HepG2 (cell line): ENCODE data around the gene THADA. TPM values are rescaled to one million over a fixed set of nuclear protein-coding genes. Genes with fewer than 3 reads are reported as not detected.
A peak's percentile ranks its signal among the peaks of the same experiment; 100 is the strongest.

Source experiments
- ELF3 ChIP-seq: IDR thresholded peaks from 2 replicates; pipeline ENCODE4 v1.6.1; 2016; ENCODE audit warnings: missing genetic modification reagents, missing compliant biosample characterization
- ELF4 ChIP-seq: sonication (generic); formaldehyde crosslinking; IDR thresholded peaks from 2 replicates; pipeline ENCODE4 v1.5.0; 2020; ENCODE audit warnings: missing genetic modification reagents, mild to moderate bottlenecking, moderate library complexity, borderline replicate concordance
- FOXO1 ChIP-seq: sonication (generic); formaldehyde crosslinking; IDR thresholded peaks from 2 replicates; pipeline ENCODE4 v1.4.0; 2020; ENCODE audit warnings: missing genetic modification reagents
- HMG20B ChIP-seq: conservative IDR thresholded peaks from 2 replicates; pipeline ENCODE4 v1.6.1; 2016; ENCODE audit warnings: missing genetic modification reagents, missing compliant biosample characterization
- MAFF ChIP-seq: IDR thresholded peaks from 2 replicates; pipeline ENCODE4 v1.6.1; 2011; ENCODE audit warnings: low read depth, low read length, improper control_type of control experiment
- MAFG ChIP-seq: sonication (generic); formaldehyde crosslinking; IDR thresholded peaks from 2 replicates; pipeline ENCODE4 v1.5.1; 2020; ENCODE audit warnings: mild to moderate bottlenecking, missing genetic modification reagents
- NCOR1 ChIP-seq: fragments of 200-600 bp; sonication (generic); IDR thresholded peaks from 2 replicates; pipeline ENCODE4 v1.7.0; 2017; ENCODE audit warnings: antibody characterized with exemption, low read length, borderline replicate concordance
- NFATC3 ChIP-seq: sonication (generic); formaldehyde crosslinking; IDR thresholded peaks from 2 replicates; pipeline ENCODE4 v1.5.1; 2020; ENCODE audit warnings: mild to moderate bottlenecking, missing genetic modification reagents
- NONO ChIP-seq, 2 experiments: fragments of 450-650 bp in 1 of 2; sonication (generic) in 1 of 2; formaldehyde crosslinking in 1 of 2; IDR thresholded peaks in 1 of 2; conservative IDR thresholded peaks in 1 of 2; 2 replicates each; pipeline versions ENCODE4 v1.6.1 to v1.8.0; 2017 to 2022; ENCODE audit warnings: mild to moderate bottlenecking in 1 of 2, missing genetic modification reagents in 1 of 2, moderate library complexity in 1 of 2
- ZMAT3 ChIP-seq: sonication (generic); formaldehyde crosslinking; conservative IDR thresholded peaks from 2 replicates; pipeline ENCODE4 v1.7.0; 2021; ENCODE audit warnings: missing genetic modification reagents
- ZMYM3 ChIP-seq: sonication (generic); formaldehyde crosslinking; IDR thresholded peaks from 2 replicates; pipeline ENCODE4 v1.5.1; 2020; ENCODE audit warnings: mild to moderate bottlenecking, missing genetic modification reagents
- ZNF446 ChIP-seq: sonication (generic); formaldehyde crosslinking; IDR thresholded peaks from 2 replicates; pipeline ENCODE4 v1.5.0; 2020; ENCODE audit warnings: mild to moderate bottlenecking, missing genetic modification reagents
- ZNF780A ChIP-seq: sonication (generic); formaldehyde crosslinking; IDR thresholded peaks from 2 replicates; pipeline ENCODE4 v1.8.0; 2022; ENCODE audit warnings: mild to moderate bottlenecking, missing genetic modification reagents, moderate library complexity
- ZZZ3 ChIP-seq: sonication (generic); formaldehyde crosslinking; IDR thresholded peaks from 2 replicates; pipeline ENCODE4 v1.4.0; 2020; ENCODE audit warnings: missing genetic modification reagents, mild to moderate bottlenecking, borderline replicate concordance
- polyA plus RNA-seq, 8 experiments: library from polyadenylated mRNA; depleted of rRNA in 3 of 8; stranded (reverse) in 7 of 8; unstranded in 1 of 8; fragments of >200 nt; fragmentation: Illumina TruSeq in 4 of 8; extraction: Trizol in 4 of 8; gene quantifications; 2 replicates each; pipeline versions ENCODE4 v1.2.1 to v1.2.3, GENCODE V29; 2011 to 2016; ENCODE audit warnings: low read depth in 4 of 8, missing spikeins in 1 of 8, mixed read lengths in 1 of 8; ENCODE audit not compliant: insufficient read depth in 1 of 8
- total RNA-seq, 5 experiments: library from RNA; depleted of rRNA; stranded (reverse); fragments of >200 nt; fragmentation: Illumina TruSeq; extraction: Trizol; gene quantifications; 2 replicates each; pipeline ENCODE4 v1.2.3, GENCODE V29; 2016; ENCODE audit warnings: low read depth in 1 of 5
- TF ChIP-seq, protein P1 (sequence below), 2 experiments: fragments of 450-650 bp in 1 of 2; sonication (generic) in 1 of 2; formaldehyde crosslinking in 1 of 2; IDR thresholded peaks; 2 replicates each; pipeline versions ENCODE4 v1.6.1 to v1.8.0; 2016 to 2022; ENCODE audit warnings: antibody characterized with exemption in 1 of 2, mild to moderate bottlenecking in 1 of 2, missing genetic modification reagents in 1 of 2
- TF ChIP-seq, protein P2 (sequence below): sonication (generic); formaldehyde crosslinking; IDR thresholded peaks from 2 replicates; pipeline ENCODE4 v1.4.0; 2020; ENCODE audit warnings: mild to moderate bottlenecking, missing genetic modification reagents

The THADA gene
- total and polyA plus RNA-seq, 2 of the 13 experiments (the other 11 are each of a cell fraction or from before 2014, with no cell fraction given) = 12.7 to 21.7 TPM

DNA sequence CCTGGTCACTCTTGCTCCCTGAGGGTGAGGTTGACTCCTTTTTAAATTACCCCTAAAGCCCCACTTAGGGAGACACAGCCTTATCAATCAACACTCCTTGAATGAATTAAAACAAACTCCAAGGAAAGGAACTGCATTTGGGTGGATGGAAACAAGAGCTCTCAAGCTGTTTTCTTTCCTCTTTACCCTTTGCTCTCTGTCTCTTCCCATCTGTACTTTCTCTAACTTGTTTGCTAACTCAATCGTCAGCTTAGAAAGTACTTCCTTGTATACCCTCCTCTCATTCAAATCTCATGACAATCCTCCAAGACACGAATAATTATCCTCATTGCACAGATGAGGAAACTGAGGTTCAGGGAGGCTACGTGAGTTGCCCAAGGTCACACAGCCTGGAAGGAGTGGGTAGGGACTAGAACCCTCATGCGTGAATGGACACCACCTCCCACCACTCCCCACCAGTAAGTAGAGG lies 402.2 kb downstream of the THADA start (continued):
- TF ChIP-seq, protein P1, sequence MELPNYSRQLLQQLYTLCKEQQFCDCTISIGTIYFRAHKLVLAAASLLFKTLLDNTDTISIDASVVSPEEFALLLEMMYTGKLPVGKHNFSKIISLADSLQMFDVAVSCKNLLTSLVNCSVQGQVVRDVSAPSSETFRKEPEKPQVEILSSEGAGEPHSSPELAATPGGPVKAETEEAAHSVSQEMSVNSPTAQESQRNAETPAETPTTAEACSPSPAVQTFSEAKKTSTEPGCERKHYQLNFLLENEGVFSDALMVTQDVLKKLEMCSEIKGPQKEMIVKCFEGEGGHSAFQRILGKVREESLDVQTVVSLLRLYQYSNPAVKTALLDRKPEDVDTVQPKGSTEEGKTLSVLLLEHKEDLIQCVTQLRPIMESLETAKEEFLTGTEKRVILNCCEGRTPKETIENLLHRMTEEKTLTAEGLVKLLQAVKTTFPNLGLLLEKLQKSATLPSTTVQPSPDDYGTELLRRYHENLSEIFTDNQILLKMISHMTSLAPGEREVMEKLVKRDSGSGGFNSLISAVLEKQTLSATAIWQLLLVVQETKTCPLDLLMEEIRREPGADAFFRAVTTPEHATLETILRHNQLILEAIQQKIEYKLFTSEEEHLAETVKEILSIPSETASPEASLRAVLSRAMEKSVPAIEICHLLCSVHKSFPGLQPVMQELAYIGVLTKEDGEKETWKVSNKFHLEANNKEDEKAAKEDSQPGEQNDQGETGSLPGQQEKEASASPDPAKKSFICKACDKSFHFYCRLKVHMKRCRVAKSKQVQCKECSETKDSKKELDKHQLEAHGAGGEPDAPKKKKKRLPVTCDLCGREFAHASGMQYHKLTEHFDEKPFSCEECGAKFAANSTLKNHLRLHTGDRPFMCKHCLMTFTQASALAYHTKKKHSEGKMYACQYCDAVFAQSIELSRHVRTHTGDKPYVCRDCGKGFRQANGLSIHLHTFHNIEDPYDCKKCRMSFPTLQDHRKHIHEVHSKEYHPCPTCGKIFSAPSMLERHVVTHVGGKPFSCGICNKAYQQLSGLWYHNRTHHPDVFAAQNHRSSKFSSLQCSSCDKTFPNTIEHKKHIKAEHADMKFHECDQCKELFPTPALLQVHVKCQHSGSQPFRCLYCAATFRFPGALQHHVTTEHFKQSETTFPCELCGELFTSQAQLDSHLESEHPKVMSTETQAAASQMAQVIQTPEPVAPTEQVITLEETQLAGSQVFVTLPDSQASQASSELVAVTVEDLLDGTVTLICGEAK (IDR thresholded peaks at IDR 0.05) = peak; percentile 22; the same call in 1 of the 2 replicates
- TF ChIP-seq, protein P1 (CRISPR knock-in tag; IDR thresholded peaks at IDR 0.05) = no peak
- peak; percentile 83; the same call in 1 of the 2 replicates for TF ChIP-seq ELF3 (CRISPR knock-in tag)
- no peak for TF ChIP-seq ZNF446 (CRISPR knock-in tag)
- TF ChIP-seq ZMAT3 = 0 out of 2 replicates have a peak, but pooled peaks have one; percentile 44
- TF ChIP-seq NCOR1 = no peak; the same call in 1 of the 2 replicates
- no peak for TF ChIP-seq NFATC3 (CRISPR knock-in tag)
- TF ChIP-seq ZNF780A (CRISPR knock-in tag) = 0 out of 2 replicates have a peak, but pooled peaks have one; percentile 53
- TF ChIP-seq MAFF = no peak; the same call in 1 of the 2 replicates
- TF ChIP-seq, protein P2, sequence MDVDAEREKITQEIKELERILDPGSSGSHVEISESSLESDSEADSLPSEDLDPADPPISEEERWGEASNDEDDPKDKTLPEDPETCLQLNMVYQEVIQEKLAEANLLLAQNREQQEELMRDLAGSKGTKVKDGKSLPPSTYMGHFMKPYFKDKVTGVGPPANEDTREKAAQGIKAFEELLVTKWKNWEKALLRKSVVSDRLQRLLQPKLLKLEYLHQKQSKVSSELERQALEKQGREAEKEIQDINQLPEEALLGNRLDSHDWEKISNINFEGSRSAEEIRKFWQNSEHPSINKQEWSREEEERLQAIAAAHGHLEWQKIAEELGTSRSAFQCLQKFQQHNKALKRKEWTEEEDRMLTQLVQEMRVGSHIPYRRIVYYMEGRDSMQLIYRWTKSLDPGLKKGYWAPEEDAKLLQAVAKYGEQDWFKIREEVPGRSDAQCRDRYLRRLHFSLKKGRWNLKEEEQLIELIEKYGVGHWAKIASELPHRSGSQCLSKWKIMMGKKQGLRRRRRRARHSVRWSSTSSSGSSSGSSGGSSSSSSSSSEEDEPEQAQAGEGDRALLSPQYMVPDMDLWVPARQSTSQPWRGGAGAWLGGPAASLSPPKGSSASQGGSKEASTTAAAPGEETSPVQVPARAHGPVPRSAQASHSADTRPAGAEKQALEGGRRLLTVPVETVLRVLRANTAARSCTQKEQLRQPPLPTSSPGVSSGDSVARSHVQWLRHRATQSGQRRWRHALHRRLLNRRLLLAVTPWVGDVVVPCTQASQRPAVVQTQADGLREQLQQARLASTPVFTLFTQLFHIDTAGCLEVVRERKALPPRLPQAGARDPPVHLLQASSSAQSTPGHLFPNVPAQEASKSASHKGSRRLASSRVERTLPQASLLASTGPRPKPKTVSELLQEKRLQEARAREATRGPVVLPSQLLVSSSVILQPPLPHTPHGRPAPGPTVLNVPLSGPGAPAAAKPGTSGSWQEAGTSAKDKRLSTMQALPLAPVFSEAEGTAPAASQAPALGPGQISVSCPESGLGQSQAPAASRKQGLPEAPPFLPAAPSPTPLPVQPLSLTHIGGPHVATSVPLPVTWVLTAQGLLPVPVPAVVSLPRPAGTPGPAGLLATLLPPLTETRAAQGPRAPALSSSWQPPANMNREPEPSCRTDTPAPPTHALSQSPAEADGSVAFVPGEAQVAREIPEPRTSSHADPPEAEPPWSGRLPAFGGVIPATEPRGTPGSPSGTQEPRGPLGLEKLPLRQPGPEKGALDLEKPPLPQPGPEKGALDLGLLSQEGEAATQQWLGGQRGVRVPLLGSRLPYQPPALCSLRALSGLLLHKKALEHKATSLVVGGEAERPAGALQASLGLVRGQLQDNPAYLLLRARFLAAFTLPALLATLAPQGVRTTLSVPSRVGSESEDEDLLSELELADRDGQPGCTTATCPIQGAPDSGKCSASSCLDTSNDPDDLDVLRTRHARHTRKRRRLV (CRISPR knock-in tag) = peak; percentile 8; the same call in 1 of the 2 replicates
- no peak for TF ChIP-seq ELF4 (CRISPR knock-in tag)
- TF ChIP-seq MAFG (CRISPR knock-in tag) = no peak
- no peak for TF ChIP-seq NONO (IDR thresholded peaks at IDR 0.05)
- peak; percentile 65; the same call in 1 of the 2 replicates for TF ChIP-seq NONO (CRISPR knock-in tag; conservative IDR thresholded peaks at IDR 0.05)
- no peak for TF ChIP-seq ZMYM3 (CRISPR knock-in tag)
- TF ChIP-seq ZZZ3 (CRISPR knock-in tag) = 0 out of 2 replicates have a peak, but pooled peaks have one; percentile 74
- no peak for TF ChIP-seq FOXO1 (CRISPR knock-in tag)
- TF ChIP-seq HMG20B (CRISPR knock-in tag) = no peak; the same call in 1 of the 2 replicates
